Measurements from ENCODE around the gene GRM4. TPM values are rescaled to one million over a fixed set of nuclear protein-coding genes. Genes with fewer than 3 reads are reported as not detected.

GRM4 gene
- total RNA-seq, 4 donors from 2014 or later = not detected

DNA sequence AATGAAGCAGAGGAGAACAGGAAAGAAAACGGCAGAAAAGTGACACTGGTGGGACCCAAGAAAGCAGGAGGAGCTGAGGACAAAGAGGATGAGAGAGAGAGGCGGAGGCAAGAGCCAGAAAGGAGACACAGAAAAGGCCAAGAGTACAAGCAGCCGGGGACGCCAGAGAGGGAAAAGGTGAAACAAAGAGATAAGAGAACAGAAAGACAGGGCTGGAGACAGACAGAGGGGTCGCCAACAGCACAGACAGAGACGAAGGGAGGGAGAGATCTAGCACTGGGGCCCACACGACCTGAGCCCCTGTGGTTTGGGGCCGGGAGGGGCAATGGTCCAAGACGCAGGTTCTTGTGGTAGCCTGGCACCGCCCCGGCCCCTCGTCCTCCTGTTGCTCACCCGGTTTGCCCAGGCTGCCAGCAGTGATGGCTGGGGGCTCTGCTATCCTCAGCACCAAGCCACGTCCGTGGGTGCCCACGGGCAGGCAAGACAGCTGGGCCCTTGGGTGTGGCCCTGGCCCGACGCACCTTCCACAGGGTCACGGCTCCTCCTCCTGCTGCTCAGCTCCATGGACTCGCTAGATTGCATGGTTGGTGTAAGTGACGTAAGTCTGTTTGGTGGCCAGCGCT lies 123.5 kb downstream of the GRM4 start:
- DNase-seq = no peak
- H3K36me3 ChIP-seq = no peaks in the 10 kb centered on the region
- TF ChIP-seq POLR2A (IDR thresholded peaks at IDR 0.05) = no peak
- TF ChIP-seq, protein P1, sequence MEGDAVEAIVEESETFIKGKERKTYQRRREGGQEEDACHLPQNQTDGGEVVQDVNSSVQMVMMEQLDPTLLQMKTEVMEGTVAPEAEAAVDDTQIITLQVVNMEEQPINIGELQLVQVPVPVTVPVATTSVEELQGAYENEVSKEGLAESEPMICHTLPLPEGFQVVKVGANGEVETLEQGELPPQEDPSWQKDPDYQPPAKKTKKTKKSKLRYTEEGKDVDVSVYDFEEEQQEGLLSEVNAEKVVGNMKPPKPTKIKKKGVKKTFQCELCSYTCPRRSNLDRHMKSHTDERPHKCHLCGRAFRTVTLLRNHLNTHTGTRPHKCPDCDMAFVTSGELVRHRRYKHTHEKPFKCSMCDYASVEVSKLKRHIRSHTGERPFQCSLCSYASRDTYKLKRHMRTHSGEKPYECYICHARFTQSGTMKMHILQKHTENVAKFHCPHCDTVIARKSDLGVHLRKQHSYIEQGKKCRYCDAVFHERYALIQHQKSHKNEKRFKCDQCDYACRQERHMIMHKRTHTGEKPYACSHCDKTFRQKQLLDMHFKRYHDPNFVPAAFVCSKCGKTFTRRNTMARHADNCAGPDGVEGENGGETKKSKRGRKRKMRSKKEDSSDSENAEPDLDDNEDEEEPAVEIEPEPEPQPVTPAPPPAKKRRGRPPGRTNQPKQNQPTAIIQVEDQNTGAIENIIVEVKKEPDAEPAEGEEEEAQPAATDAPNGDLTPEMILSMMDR (IDR thresholded peaks at IDR 0.05) = no peak
- H3K4me3 ChIP-seq = no peak overlapping the region
- H3K9me3 ChIP-seq = no peaks in the 10 kb centered on the region
- H3K27ac ChIP-seq = no peak overlapping the region
- peaks cover 0 to 66% (median 0%) of the 10 kb centered on the region in 4 donors for H3K27me3 ChIP-seq
- intact Hi-C loops (cut with DNase I) = no loop called here
- WGBS, 2 donors = 56 to 69% methylated on average over 14 to 17 of the region's 22 CpGs
- no peaks in the 10 kb centered on the region for H3K4me1 ChIP-seq

DNA sequence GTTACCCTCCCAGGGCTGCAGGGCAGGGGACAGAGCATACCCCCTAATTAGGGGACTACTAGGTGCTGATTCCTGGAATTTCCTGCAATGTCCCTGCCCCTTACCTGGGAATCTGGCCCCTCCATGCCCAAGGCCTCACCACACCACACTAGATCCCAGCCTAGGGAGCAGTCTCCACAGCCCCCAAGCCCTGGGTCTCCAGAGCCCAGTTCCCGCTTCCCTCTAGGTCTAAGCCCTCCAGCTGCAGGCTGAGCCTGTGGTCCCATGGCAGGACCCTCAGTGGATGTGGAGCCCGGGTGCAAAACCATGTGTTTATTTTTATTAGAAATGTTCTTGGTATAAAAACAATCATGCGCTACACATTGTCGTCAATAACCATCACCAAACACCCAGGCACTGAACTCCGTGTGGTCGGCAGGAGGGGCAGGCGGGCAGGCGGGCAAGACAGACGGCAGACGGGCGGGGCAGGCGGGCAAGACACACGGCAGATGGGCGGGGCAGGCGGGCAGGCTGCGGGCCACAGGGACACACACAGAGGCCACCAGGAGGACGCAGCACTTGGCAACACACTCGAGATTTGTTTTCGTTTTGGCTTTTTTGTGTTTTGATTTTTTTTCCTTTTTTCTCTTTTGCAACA lies 124.2 kb downstream of the GRM4 start:
- peaks cover 0 to 59% (median 0%) of the 10 kb centered on the region in 4 donors for H3K27me3 ChIP-seq
- intact Hi-C loops (cut with DNase I) = no loop called here
- H3K27ac ChIP-seq = no peak overlapping the region
- H3K4me3 ChIP-seq = no peak overlapping the region
- DNase-seq = no peak
- 32 to 42% methylated on average over 12 to 19 of the region's 19 CpGs for WGBS, 2 donors
- H3K4me1 ChIP-seq = no peaks in the 10 kb centered on the region
- TF ChIP-seq, protein P1 (IDR thresholded peaks at IDR 0.05) = no peak
- no peak for TF ChIP-seq POLR2A (IDR thresholded peaks at IDR 0.05)
- H3K9me3 ChIP-seq = no peaks in the 10 kb centered on the region
- H3K36me3 ChIP-seq = no peaks in the 10 kb centered on the region

DNA sequence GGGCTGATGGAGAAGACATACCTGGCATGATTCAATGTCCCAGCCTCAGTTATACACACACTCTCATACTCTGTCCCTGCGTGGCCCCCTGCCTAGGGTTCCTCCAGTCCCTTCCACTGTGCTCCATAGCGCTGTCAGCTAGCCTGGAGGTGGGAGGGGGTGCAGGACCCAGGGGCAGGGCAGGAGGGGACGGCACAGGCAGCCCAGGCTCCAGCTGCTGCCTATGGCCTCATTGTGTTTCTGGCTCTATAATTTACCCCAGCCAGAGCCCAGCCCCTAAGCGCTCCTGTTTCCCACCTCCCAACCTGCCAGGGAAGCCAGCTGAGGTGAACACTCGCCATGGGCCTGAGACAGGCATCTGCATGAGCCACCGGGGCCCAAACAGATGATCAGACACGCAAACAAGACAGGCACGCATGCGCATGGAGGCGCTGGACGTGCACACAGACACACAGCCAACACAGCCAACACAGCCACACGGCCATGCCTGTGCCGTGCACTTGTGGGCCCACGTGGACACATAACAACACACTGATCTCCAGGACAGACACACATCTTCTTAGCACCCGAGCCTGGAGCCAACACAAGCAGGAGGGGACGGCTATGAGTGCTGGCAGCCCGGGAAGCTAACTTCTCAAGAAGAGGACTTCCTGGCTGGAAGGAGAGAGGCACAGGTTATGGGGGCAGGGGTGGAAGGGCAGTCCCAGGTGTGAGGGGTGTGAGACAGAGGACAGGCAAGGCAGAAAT lies 124.9 kb downstream of the GRM4 start:
- intact Hi-C loops (cut with DNase I) = no loop called here
- Histone ChIP-seq H3K27me3 (peaks cover 0 to 58% (median 0%) of the 10 kb centered on the region in 4 donors), H3K4me1 (no peaks in the 10 kb centered on the region), H3K4me3 (no peak overlapping the region), H3K36me3 (no peaks in the 10 kb centered on the region), H3K27ac (no peak overlapping the region), H3K9me3 (no peaks in the 10 kb centered on the region)
- 50 to 73% methylated on average over 2 to 10 of the region's 17 CpGs for WGBS, 2 donors
- TF ChIP-seq, protein P1 (IDR thresholded peaks at IDR 0.05) = no peak
- TF ChIP-seq POLR2A (IDR thresholded peaks at IDR 0.05) = no peak
- no peak for DNase-seq

DNA sequence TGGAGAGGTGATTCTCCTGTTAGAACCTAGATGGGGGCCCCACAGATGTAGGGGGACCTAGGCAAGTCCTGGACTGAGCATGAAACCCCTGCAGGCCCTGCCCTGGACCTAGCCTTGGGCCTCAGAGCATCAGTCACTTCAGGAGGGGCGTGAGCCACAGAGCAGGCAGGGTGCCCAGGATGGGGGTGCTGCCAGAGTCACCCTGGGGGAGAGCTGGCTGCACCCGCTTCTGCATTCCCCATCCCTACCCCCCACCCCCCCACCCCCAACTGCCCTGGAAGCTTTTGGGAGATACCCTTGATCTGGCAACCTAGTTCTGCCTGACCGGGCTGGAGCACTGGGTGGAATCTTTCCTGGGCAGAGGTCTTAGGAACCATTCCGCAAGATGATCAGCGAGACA lies 125.6 kb downstream of the GRM4 start:
- H3K9me3 ChIP-seq = no peaks in the 10 kb centered on the region
- H3K36me3 ChIP-seq = no peaks in the 10 kb centered on the region
- intact Hi-C loops (cut with DNase I) = no loop called here
- peaks cover 0 to 58% (median 0%) of the 10 kb centered on the region in 4 donors for H3K27me3 ChIP-seq
- DNase-seq = no peak
- no peak overlapping the region for H3K27ac ChIP-seq
- H3K4me1 ChIP-seq = no peaks in the 10 kb centered on the region
- WGBS, 2 donors = 79 to 83% methylated on average over 2 to 3 of the region's 5 CpGs
- TF ChIP-seq POLR2A (IDR thresholded peaks at IDR 0.05) = no peak
- TF ChIP-seq, protein P1 (IDR thresholded peaks at IDR 0.05) = no peak
- H3K4me3 ChIP-seq = no peak overlapping the region
